Activated naive CD8-positive, alpha-beta T cell treated with anti-CD3 and anti-CD28 coated beads, Interleukin-2, amount 10 ng/mL, durations not matched to agents 7 days and 5 days (primary cell): Measurements from ENCODE around the gene PSAP. TPM values are rescaled to one million over a fixed set of nuclear protein-coding genes. Genes with fewer than 3 reads are reported as not detected.

Experiments
- ATAC-seq: fragments of 150-1000 bp; cut with Tn5 transposase; one replicate; pipeline ENCODE4 v1.10.0; 2021; ENCODE audit warnings: low read depth, moderate library complexity
- POLR2A ChIA-PET: fragments of 350-600 bp; sonication (Branson Sonifier 250); formaldehyde crosslinking; loops from one replicate; lab custom pipeline; 2021; ENCODE audit warnings: antibody characterized with exemption; lab: Charles Lee
- DNase-seq: peaks from one replicate; pipeline ENCODE4 v3.0.0; 2021
- H3K27ac Mint-ChIP-seq: one replicate; pipeline ENCODE4 v1.8.0; 2022; ENCODE audit warnings: mild to moderate bottlenecking, mixed read lengths
- H3K27me3 Mint-ChIP-seq: one replicate; pipeline ENCODE4 v1.8.0; 2022; ENCODE audit warnings: mild to moderate bottlenecking, moderate library complexity, mixed read lengths
- H3K36me3 Mint-ChIP-seq: one replicate; pipeline ENCODE4 v1.8.0; 2021; ENCODE audit warnings: mild to moderate bottlenecking, mixed read lengths
- H3K4me1 Mint-ChIP-seq: one replicate; pipeline ENCODE4 v1.8.0; 2021; ENCODE audit warnings: mixed read lengths
- H3K4me3 Mint-ChIP-seq: one replicate; pipeline ENCODE4 v1.8.0; 2022; ENCODE audit warnings: mild to moderate bottlenecking, moderate library complexity, mixed read lengths
- H3K9me3 Mint-ChIP-seq: one replicate; pipeline ENCODE4 v1.8.0; 2021; ENCODE audit warnings: mixed read lengths
- total RNA-seq, 2 experiments: library from RNA; stranded (reverse); gene quantifications; one replicate each; pipeline ENCODE4 v1.2.3, GENCODE V29; 2021

PSAP gene
- total RNA-seq, 2 experiments from 2014 or later, result 171 to 175 TPM

- POLR2A ChIA-PET, result interaction anchor here (1.7 kb wide), 1 partner anchor 14 kb away, joined by 5 read pairs; the partner anchor contains the start of gene PSAP
- DNase-seq, result no peak
- Mint-ChIP-seq H3K9me3 (no peaks in the 10 kb centered on the region), H3K4me1 (peaks cover 31% of the 10 kb centered on the region), H3K27me3 (no peaks in the 10 kb centered on the region), H3K27ac (no peak overlapping the region), H3K4me3 (no peak overlapping the region), H3K36me3 (peaks cover 4% of the 10 kb centered on the region)
- no peak for ATAC-seq
These were observed 14.5 kb downstream of the PSAP start for GRCh38 chr10:71836596-71836974.

- Mint-ChIP-seq H3K4me1 (peaks cover 31% of the 10 kb centered on the region), H3K27ac (no peak overlapping the region), H3K9me3 (no peaks in the 10 kb centered on the region), H3K4me3 (no peak overlapping the region), H3K36me3 (peaks cover 4% of the 10 kb centered on the region), H3K27me3 (no peaks in the 10 kb centered on the region)
- POLR2A ChIA-PET, result interaction anchor here (2.1 kb wide), 1 partner anchor 15 kb away, joined by 11 read pairs; the partner anchor contains the start of gene PSAP
- ATAC-seq (no peak), DNase-seq (no peak)
These were observed 15.1 kb downstream of the PSAP start for GRCh38 chr10:71835671-71836595.

DNA sequence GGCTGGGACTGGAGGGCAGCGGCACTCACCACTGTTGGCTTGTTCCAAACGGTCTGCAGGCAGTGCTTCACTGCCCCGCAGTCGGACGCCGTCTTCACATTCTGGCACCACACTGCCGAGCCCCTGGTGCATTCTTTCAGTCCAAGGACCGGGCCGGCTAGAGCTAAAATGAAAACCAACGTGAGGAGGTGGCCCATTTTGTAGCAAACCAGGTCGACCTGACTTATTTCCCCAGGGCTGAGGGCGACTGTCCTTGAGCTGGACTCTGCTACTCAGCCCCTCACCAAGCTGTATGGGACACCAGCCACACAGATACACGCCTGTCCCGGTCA lies 16.7 kb downstream of the PSAP start:
- Mint-ChIP-seq H3K27ac (no peak overlapping the region), H3K4me3 (no peak overlapping the region), H3K4me1 (peaks cover 28% of the 10 kb centered on the region), H3K9me3 (no peaks in the 10 kb centered on the region), H3K27me3 (no peaks in the 10 kb centered on the region), H3K36me3 (peaks cover 13% of the 10 kb centered on the region)
- POLR2A ChIA-PET, result interaction anchor here (2.1 kb wide), 1 partner anchor 16 kb away, joined by 11 read pairs; the partner anchor contains the start of gene PSAP
- ATAC-seq (no peak), DNase-seq (no peak)

DNA sequence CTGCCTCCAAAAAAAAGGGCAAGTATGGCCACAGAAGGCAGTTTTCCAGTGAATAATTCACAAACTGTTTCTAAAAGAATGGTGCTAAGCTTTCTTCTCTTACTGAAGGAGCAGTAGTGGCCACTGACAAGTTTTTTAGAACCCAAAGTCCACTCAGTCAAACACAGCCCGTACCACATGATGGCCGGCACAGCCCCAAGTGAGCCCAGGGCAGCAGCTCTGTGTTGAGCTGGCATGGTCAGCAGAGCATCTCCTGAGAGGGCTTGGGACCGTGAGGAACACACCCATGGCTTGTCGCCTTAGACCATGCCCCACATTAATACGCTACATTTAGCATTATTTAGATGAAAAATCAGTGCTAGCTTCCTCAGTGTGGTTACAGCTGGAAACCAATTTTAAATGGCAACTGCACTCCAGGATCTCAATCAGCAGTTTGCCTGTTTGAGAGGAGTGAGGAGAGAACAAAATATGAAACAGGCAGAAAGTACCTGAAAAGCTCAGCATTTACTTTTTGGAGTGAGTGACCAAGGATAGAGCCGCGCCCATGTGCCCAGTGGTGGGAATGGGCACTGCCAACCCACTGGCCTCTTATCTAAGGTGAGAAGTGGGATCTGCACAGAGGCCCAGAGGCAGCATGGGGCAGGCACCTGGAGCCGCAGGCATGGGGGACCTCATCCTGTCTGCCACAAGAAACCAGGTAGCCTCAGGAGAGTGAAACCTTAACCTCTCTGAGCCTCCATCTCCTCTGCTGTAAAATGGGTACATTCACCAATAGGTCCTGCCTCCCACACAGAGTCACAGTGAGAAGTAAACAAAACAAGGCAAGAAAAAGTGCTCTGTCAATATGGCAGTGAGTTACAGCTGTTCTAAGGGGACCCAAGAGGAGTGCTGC lies 17.4 kb downstream of the PSAP start:
- DNase-seq, result no peak
- POLR2A ChIA-PET, result interaction anchor here (2.1 kb wide), 1 partner anchor 17 kb away, joined by 11 read pairs; the partner anchor contains the start of gene PSAP
- Mint-ChIP-seq H3K4me3 (no peak overlapping the region), H3K27me3 (no peaks in the 10 kb centered on the region), H3K9me3 (no peaks in the 10 kb centered on the region), H3K4me1 (peaks cover 25% of the 10 kb centered on the region), H3K36me3 (peaks cover 17% of the 10 kb centered on the region), H3K27ac (no peak overlapping the region)
- ATAC-seq, result no peak

DNA sequence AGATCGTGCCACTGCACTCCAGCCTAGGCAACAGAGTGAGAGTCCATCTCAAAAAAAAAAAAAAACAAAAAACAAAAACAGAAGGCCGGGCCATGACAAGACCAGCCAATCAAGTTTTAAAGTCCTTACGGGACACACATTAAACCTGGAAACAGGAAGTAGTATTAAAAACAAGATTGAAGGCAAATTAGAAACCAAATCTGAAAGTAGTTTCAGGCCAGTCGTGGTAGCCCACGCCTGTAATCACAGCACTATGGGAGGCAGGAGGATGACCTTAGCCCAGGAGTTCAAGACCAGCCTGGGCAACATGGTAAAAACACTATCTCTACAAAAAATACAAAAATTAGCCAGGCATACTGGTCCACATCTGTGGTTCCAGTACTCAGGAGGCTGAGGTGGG lies 18.1 kb downstream of the PSAP start:
- Mint-ChIP-seq H3K27ac (no peak overlapping the region), H3K4me1 (peaks cover 17% of the 10 kb centered on the region), H3K4me3 (no peak overlapping the region), H3K9me3 (no peaks in the 10 kb centered on the region), H3K36me3 (peaks cover 20% of the 10 kb centered on the region), H3K27me3 (no peaks in the 10 kb centered on the region)
- POLR2A ChIA-PET, result no interaction called here
- ATAC-seq (peak; percentile 41), DNase-seq (no peak)

- POLR2A ChIA-PET, result no interaction called here
- no peak for ATAC-seq
- peaks cover 9% of the 10 kb centered on the region for H3K4me1 Mint-ChIP-seq
These were observed 19.2 kb downstream of the PSAP start for GRCh38 chr10:71831646-71832552.

DNA sequence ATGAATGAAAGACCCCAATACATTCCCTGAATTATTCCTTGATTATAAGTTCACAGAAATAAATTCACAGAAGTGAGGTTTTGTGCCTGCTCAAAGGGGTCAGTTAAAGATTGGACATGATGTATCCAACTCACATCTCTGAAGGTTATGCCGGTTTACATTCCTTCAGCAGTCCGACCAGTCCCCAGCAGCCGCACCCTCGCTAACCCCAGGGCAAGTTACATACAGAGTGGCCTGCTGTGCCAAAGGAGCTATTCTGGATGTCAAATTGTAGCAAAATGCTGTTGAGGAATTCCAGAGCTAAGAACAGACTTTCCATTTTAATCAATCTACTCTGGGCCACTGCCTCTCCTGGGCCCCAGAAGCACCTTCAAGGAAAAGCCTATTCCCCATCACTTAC lies 20.3 kb downstream of the PSAP start:
- POLR2A ChIA-PET, result no interaction called here
- peaks cover 8% of the 10 kb centered on the region for H3K4me1 Mint-ChIP-seq
- ATAC-seq, result no peak
- H3K27me3 Mint-ChIP-seq, result no peaks in the 10 kb centered on the region
- no peak for DNase-seq
- no peaks in the 10 kb centered on the region for H3K9me3 Mint-ChIP-seq
- H3K27ac Mint-ChIP-seq, result no peak overlapping the region
- H3K36me3 Mint-ChIP-seq, result peaks cover 28% of the 10 kb centered on the region
- no peak overlapping the region for H3K4me3 Mint-ChIP-seq

More at GRCh38 chr10:71831646-71832552, 19.2 kb downstream of the PSAP start:
- H3K27ac Mint-ChIP-seq, result no peak overlapping the region
- H3K36me3 Mint-ChIP-seq, result peaks cover 23% of the 10 kb centered on the region
- no peaks in the 10 kb centered on the region for H3K9me3 Mint-ChIP-seq
- DNase-seq, result no peak
- no peak overlapping the region for H3K4me3 Mint-ChIP-seq
- no peaks in the 10 kb centered on the region for H3K27me3 Mint-ChIP-seq

- Mint-ChIP-seq H3K4me1 (peaks cover 8% of the 10 kb centered on the region), H3K9me3 (no peaks in the 10 kb centered on the region), H3K27ac (no peak overlapping the region), H3K27me3 (no peaks in the 10 kb centered on the region), H3K4me3 (no peak overlapping the region), H3K36me3 (peaks cover 30% of the 10 kb centered on the region)
- no peak for DNase-seq
- POLR2A ChIA-PET, result no interaction called here
- ATAC-seq, result no peak
These were observed 21.2 kb downstream of the PSAP start for GRCh38 chr10:71829896-71830295.

DNA sequence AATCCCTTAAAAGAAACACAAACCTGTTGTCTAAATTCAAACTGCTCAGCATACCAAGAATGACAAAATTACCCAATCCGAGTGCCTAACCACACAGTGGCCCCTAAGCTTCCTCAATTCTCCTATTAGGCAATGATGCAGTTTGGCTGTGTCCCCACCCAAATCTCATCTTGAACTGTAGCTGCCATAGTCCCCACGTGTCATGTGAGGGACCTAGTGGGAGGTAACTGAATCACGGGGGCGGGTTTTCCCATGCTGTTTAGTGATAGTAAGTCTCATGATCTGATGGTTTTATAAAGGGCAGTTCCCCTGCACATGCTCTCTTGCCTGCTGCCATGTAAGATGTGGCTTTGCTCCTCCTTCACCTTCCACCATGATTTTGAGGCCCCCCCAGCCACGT lies 21.9 kb downstream of the PSAP start:
- Mint-ChIP-seq H3K4me3 (no peak overlapping the region), H3K36me3 (peaks cover 30% of the 10 kb centered on the region), H3K9me3 (no peaks in the 10 kb centered on the region), H3K27ac (no peak overlapping the region), H3K4me1 (peaks cover 7% of the 10 kb centered on the region), H3K27me3 (no peaks in the 10 kb centered on the region)
- ATAC-seq (no peak), DNase-seq (no peak)
- POLR2A ChIA-PET, result no interaction called here

- POLR2A ChIA-PET, result no interaction called here
- no peak for ATAC-seq
These were observed 22.3 kb downstream of the PSAP start for GRCh38 chr10:71828702-71829101.

GRCh38 chr10:71827852-71828251 lies 23.2 kb downstream of the PSAP start:
- Mint-ChIP-seq H3K4me3 (no peak overlapping the region), H3K4me1 (peaks cover 2% of the 10 kb centered on the region), H3K36me3 (peaks cover 34% of the 10 kb centered on the region), H3K27ac (no peak overlapping the region), H3K27me3 (no peaks in the 10 kb centered on the region), H3K9me3 (no peaks in the 10 kb centered on the region)
- no peak for DNase-seq
- POLR2A ChIA-PET, result no interaction called here
- ATAC-seq, result no peak

More at GRCh38 chr10:71828702-71829101, 22.3 kb downstream of the PSAP start:
- H3K9me3 Mint-ChIP-seq, result no peaks in the 10 kb centered on the region
- no peak for DNase-seq
- H3K36me3 Mint-ChIP-seq, result peaks cover 30% of the 10 kb centered on the region
- H3K4me1 Mint-ChIP-seq, result peaks cover 6% of the 10 kb centered on the region
- H3K27me3 Mint-ChIP-seq, result no peaks in the 10 kb centered on the region
- no peak overlapping the region for H3K4me3 Mint-ChIP-seq
- H3K27ac Mint-ChIP-seq, result no peak overlapping the region

DNA sequence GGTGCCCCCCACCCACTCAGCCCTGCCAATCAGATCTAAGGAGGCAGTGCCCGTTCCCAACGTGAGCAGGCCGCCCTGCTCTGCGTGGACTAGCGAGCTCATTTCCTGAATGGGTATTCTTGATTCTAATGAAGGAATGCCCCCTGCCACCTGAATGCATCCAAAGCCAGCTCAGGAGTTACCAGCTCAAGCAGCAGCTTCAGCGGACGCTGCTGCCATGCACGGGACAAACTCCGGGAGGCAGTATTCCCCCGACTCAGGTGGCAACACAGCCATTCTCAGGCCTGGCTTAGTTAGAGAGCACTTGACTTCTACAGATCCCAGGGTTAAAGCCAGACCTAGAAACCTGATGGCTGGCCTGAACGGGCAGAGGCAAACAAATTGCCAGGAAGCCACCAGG lies 25.8 kb downstream of the PSAP start:
- Mint-ChIP-seq H3K36me3 (peaks cover 31% of the 10 kb centered on the region), H3K9me3 (no peaks in the 10 kb centered on the region), H3K27me3 (no peaks in the 10 kb centered on the region), H3K27ac (no peak overlapping the region), H3K4me3 (no peak overlapping the region), H3K4me1 (peaks cover 17% of the 10 kb centered on the region)
- POLR2A ChIA-PET, result no interaction called here
- DNase-seq (no peak), ATAC-seq (no peak)
